HG03521 (cell line): ENCODE data around the gene E2F1.

ENCODE experiments used
- ATAC-seq: cut with Tn5 transposase; IDR thresholded peaks from one replicate; pipeline ENCODE4 v1.9.1; 2021; ENCODE audit warnings: mild to moderate bottlenecking, moderate library complexity; ENCODE audit not compliant: unreplicated experiment

The E2F1 gene

DNA sequence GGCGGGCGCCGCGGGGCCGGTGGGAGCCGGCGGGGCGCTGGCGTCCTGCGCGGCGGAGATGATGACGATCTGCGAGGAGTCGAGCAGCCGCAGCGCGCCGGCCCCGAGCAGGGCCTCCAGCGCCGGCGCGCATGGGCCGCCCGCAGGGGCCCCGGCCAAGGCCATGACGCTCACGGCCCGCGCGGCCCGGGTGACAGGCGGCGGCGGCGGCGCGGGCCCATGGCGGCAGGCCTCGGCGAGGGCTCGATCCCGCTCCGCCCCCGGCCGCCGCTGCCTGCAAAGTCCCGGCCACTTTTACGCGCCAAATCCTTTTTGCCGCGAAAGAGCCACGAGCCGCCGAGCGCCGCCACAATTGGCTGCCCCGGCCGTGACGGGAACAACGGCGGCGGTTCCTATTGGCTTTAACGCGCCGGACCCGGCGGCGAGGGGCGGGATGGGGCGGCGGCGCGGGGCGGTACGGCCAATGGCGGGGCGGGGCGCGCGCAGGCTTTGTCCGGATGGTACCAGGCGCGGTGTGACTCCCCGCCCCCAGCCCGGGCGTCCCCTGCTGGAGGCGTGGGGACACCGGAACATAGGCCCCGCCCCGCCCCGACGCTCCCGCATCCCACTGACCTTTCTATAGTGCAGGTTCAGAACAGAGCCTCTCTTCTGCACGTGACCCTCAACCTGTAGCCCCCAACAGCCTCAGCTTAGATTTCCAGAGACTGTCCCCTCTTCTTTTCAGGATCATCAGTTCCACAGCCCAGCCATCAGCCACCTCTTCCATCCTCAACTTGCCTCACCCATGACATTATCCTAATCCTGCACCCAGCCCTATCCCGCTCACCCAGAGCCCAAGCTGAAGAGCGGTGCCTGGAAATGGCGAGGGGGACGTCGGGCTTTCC, at the start of gene E2F1:
Gene E2F1 (minus strand): TSS at position 286 of the 884 bp plus-strand sequence. CDS start 121 bp downstream, at position 165.
- ATAC-seq: peak; percentile 87

DNA sequence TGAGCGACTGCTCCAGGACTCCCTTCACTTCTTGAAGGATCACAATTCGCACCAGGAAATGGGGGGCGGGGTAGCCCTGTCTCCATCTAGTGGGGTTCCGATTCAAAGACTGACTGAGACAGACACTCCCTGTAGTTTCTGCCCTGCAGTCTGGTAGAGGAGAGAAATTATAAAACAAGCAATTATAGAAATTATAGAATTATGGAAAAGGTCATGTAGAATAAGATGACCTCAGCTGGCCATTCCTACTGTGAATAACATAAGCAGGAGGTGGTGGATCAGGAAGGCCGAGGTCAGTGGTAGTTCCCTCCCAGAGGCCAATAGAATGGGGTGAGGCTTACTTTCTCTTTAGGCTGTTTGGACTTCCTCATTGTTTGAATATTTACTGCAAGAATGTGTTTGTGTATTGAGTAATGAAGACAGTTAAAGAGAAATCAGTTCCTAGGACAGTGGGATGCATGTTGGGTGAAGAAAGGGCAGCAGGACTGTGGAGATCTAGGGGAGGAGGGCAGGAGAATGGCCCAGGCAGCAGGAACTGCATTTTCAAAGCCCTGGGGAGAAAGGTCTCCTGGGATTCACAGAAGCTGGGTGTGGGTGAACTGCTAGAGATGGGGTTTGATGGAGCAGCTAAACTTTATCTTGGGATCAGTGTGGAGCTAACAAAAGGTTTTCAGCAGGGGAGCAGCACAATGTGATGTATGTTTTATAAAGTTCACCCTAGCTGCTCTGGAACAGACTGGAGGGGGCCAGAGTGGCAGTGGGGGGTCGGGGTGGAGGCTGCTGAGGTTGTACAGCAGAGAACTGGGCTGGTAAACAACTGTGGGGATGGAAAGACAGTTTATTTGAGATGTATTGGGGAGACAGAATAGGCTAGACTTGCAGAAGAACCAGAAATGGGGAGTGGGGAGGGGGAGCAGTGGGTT, 47.7 kb upstream of the E2F1 start:
- no peak for ATAC-seq

DNA sequence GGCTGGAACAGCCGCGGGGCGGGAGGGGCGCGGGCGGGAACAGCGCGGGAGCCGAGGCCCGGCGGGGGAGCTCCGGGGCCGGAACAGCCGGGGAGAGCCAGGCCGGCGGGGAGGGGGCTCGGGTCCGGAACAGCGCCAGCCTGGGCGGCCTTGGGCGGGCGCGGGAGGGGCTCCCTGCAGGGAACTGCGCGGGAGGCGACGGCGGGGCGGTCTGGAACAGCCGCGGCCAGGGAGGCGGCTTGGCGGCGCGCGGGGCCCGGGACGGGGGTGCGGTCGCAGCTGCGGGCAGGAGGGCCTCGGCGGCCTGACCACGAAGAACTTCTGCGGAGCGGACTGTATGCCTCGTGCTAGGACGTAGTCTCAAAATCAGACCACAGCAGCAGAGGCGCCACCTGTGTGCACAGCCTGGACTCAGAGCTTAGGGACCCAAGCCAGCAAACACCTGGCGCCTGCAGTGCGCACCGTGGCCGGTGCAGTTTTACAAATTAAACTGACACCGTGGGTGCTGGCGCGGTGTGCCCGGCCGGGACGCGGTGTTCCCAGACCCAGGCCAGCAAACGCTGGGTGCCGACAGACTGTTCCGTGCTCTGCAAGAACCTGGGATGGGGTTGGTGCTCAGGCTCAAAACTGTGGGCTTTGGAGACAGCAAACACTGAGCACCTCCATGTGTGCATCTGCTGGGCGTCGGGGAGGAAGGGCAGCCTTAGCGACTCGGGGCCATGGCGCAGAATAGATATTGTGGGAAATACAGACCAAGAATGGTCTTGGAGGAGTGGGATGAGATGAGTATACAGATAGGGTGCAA, 46.2 kb upstream of the E2F1 start:
- peak; percentile 41 for ATAC-seq

DNA sequence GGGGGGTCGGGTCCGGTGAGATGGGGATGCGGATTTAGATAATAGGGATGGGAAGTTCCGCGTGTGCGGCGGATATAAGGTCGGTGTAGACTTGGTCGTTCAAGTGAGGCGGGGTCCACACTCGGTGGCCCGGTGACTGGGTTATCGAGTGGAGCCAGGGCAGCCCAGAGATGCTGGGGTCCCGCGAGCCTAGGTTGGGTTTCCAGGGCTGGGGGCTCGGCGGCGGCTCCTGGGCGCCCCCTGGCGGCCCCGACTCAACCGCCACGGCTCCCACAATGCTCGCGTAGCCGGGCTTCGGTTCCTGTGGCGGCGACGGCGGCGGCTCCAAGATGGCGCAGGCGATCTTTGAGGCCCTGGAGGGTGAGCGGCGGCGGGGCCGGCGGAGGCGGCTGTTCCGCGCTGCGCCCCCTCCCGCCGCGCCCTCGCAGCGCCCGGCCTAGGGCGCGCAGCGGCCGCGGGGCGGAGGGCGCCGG, 45.5 kb upstream of the E2F1 start, which contains the start of gene ZNF341:
Gene ZNF341 (plus strand): TSS at position 304 of the 473 bp plus-strand sequence. CDS start 26 bp downstream, at position 330.
- ATAC-seq: peak; percentile 77

DNA sequence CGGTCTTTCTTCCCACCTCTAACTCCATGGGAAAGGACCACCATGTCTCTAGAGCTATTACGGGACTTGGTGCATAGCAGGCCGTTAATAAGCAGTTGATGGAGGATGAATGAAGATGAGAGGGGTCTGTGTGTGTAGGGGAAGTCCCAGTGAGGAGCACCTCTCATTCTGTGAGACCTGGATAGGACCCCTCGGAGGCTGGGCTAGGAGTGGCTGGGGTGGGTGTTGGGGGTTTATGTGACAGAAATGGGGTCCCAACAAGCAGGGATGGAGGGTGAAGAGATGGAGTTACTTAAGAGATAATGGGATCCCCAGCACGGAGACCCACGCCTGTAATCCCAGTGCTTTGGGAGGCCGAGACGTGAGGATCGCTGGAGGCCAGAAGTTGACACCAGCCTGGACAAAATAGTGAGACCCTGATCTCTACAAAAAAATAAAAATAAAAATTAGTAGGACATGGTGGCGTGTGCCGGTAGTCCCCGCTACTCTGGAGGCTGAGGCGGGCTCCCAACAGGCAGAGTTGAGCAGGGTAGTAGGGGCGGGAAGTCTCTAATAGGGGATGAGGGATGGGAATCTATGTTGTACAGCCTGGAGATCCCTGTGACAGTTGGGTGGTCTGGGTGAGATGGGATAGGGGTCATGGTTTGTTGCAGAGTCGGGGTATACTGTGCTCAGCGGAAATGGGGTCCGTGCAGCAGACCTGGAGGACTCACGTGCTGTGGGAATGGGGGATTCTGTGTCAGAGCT, 44.9 kb upstream of the E2F1 start:
- ATAC-seq: no peak

GRCh38 chr20:33729101-33729500, 42.9 kb upstream of the E2F1 start:
- no peak for ATAC-seq

- ATAC-seq: no peak
Measured at GRCh38 chr20:33728463-33728862, 42.3 kb upstream of the E2F1 start.

DNA sequence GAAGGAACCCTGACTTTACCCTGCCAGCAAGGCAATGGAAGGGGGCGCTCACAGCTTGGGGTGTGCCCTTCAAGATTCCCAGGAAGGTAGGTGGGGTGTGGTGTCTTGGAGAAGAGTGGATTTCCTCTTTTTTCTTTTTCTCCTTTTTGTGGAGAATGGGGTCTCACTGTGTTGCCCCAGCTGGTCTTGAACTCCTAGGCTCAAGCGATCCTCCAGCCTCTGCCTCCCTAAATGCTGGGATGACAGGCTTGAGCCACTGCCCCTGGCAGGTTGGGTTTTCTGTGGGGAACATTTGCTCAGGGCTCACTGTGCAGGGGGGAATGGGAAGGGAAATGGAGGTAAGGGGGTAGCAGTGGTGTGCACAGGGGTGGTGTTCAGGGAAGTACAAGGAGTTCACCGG, 41.6 kb upstream of the E2F1 start:
- ATAC-seq: no peak

- no peak for ATAC-seq
Measured at GRCh38 chr20:33727115-33727479, 40.9 kb upstream of the E2F1 start.

DNA sequence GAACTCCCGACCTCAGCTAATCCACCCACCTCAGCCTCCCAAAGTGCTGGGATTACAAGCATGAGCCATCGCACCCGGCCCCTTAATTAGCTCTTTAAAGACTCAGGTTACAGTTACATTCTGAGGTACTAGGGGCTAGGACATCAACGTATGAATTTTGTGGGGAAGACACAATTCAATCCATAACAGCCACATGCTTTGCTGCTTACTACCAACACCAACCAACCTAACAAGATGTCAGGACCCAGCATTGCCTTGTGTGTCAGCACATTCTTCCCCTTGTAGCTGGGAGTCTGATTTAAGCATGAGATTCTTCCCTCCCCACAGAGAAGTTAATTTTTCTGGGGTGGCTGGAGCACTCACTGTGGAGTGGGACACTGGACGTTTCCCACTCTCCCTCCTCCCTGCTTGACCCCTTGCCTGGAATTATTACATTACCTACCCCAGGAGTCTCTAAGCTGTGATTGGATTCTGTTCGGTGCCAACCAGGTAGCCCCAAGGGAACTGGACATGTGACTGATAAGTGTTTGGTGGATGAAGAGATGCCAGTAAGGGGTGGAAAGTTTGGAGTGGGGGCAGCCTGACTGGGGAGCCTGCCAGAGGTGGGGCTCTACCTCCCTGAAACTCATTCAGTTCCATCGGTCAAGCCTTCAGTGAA, 39.6 kb upstream of the E2F1 start:
- ATAC-seq: no peak

DNA sequence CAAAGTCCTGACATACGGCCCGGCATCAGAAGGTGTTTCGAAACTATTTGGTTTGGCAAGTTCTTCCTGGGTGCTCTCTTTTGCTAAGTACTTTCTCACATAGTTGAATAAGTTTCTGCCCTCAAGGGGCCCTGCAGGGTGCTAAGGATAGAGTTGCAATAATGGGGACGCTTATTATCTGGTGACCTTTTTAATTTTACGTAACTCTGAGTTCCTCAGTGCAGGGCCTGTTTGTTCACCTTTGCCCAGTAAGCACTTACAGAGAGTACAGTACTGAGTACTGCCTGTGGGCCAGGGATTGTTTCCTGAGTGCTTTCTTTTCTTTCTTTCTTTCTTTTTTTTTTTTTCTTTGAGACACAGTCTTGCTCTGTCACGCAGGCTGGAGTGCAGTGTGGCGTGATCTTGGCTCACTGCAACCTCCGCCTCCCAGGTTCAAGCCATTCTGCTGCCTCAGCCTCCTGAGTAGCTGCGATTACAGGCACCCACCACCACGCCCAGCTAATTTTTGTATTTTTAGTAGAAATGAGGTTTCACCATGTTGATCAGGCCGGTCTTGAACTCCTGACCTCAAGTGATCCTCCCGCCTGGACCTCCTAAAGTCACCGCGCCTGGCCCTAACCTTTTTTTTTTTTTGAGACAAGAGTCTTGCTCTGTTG, 38.4 kb upstream of the E2F1 start:
- ATAC-seq: no peak

DNA sequence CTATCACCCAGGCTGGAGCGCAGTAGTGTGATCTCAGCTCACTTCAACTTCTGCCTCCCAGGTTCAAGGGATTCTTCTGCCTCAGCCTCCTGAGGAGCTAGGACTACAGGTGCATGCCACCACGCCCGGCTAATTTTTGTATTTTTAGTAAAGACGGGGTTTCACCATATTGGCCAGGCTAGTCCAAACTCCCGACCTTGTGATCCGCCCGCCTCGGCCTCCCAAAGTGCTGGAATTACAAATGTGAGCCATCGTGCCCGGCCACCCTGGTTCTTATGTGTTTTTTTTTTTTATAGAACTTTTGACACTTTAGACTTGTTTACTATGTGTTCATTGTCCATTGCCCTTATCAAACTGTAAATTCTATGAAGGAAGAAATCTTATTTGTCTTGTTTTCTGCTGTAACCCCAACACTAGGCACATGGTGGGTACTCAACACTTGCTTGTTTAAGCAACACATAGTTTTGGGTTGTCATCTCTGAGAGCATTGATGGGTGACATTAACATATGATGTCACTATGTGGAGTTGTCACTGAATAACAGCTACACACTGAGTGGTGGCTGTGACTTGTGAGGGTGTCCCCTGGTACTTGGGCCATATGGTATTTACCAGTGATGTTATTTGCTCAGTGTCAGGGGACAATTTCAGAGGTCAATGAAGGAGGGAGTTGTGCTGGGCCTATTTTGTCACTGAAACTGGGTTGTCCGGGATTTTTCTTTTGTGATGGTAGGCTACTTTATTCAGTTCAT, 35.4 kb upstream of the E2F1 start:
- no peak for ATAC-seq

DNA sequence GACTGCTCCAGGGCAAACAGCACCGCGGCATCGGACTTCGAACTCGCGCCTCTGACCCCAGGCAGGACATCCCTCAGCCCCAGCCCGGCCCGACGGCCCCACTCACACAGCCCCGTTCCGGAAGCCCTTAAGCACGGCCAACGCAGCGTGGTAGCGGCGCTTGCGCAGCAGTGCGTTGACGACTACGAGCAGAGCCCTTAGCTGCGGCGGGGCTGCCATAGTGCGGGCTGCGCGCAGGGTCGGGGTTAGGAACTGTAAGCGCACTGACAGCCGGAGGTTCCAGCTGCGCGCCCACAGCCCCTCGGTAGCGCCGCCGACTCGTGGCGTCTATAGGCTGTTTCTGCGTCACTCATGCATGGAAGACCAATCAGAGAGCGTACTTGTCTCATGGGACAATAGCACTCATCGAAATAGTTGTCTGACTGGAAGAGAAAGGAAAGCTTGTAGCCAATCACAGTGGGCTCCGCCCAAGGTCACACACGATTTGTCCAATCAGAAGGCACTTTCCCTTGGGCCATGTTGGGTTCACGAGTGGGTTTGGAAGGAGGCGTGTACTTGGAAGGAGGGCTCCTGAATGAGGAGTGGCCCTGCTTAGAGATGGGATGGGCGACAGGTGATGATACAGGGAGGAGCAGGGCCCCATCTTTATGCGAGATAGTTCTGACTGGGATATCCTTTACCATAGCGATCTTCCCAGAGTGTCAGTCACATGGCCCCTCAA, 34.0 kb upstream of the E2F1 start, which contains the start of gene PXMP4:
Gene PXMP4 (minus strand): TSS at position 322 of the 721 bp plus-strand sequence. CDS start 103 bp downstream, at position 219.
- ATAC-seq: peak; percentile 89

GRCh38 chr20:33719277-33719988, 33.2 kb upstream of the E2F1 start:
- ATAC-seq: no peak

DNA sequence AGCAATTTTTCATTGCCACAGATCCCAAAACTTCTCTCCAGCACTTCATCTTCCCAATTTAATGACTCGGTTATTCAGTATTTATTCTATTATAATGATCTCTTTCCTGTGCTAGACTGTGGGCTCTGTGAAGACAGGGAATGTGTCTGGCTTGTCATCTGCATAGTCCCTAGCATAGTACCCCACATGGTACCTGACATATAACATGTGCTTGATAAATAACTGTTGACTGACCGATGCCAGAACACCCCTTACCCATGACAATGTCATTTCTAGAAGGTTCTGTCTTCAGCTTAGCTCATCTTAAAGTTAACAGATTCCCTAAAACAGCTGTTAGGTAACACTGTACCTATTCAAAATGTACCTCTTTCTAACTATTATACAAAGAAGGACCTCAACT, 30.3 kb upstream of the E2F1 start:
- no peak for ATAC-seq

DNA sequence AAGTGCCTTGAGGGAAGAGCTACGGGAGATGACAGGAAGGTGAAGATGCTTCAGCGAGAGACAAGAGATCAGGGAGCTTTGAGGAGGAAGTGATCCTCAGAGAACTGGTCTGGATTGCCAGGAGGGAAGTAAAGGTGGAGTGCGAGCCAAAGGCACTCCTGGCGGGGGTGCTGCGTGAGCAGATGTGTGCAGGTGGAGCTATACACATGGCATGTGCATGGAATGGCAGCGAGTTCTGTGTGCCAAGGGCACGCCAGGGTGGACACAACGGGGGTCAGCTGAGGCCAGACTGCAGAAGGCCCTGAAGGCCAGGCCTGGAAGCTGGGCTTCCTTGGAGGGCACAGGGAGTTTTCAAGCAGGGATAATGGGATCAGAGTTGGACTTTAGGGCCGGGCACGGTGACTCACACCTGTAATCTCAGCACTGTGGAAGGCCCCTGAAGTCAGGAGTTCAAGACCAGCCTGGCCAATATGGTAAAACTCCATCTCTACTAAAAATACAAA, 27.7 kb upstream of the E2F1 start:
- no peak for ATAC-seq

GRCh38 chr20:33711446-33711738, 25.2 kb upstream of the E2F1 start:
- ATAC-seq: no peak
